Epithelial cell of alveolus of lung (primary cell): ENCODE results near the gene MARCO. TPM values are rescaled to one million over a fixed set of nuclear protein-coding genes. Genes with fewer than 3 reads are reported as not detected.

Source experiments
- total RNA-seq: library from RNA; depleted of rRNA; stranded (reverse); fragments of >200 nt; gene quantifications from 2 replicates; pipeline ENCODE4 v1.2.1, GENCODE V29; 2015

The MARCO gene, protein sequence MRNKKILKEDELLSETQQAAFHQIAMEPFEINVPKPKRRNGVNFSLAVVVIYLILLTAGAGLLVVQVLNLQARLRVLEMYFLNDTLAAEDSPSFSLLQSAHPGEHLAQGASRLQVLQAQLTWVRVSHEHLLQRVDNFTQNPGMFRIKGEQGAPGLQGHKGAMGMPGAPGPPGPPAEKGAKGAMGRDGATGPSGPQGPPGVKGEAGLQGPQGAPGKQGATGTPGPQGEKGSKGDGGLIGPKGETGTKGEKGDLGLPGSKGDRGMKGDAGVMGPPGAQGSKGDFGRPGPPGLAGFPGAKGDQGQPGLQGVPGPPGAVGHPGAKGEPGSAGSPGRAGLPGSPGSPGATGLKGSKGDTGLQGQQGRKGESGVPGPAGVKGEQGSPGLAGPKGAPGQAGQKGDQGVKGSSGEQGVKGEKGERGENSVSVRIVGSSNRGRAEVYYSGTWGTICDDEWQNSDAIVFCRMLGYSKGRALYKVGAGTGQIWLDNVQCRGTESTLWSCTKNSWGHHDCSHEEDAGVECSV
- not detected in 2 replicates for total RNA-seq

DNA sequence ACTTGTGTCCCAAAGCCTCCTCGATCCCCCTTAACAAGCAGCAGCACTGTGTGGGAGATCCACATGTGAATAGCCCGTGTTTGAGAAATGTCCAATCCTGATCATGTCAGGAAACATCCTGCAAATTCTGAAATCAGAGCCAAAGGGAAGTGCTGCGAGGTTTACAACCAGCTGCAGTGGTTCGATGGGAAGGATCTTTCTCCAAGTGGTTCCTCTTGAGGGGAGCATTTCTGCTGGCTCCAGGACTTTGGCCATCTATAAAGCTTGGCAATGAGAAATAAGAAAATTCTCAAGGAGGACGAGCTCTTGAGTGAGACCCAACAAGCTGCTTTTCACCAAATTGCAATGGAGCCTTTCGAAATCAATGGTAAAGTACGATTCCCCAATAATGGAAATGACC is at the start of gene MARCO:
MARCO (plus strand) TSS at position 164 of the 400 bp plus-strand sequence; CDS start at position 271, 107 bp downstream.

Other genes with a start within 250 kb of the MARCO start
- gene EN1, start 94.5 kb upstream of the MARCO start, total RNA-seq, result 0.32 and 0.39 TPM in 2 replicates
- gene C1QL2, start 216.6 kb downstream of the MARCO start, total RNA-seq, result not detected in 2 replicates